RKO (cell line): Measurements from ENCODE around the gene PRKAR2B.
"Not testable (repeated sequence)": the region's sequence is repeated elsewhere in the genome, so short reads cannot be mapped to it uniquely, and the experiment has no call there.

Experiments
- DNase-seq: peaks from one replicate; pipeline ENCODE4 v3.0.0-alpha.2; 2016; ENCODE audit warnings: low spot score

The PRKAR2B gene

GRCh38 chr7:107078517-107078966 is 34.0 kb downstream of the PRKAR2B start:
- DNase-seq: peak; percentile 72

- no peak for DNase-seq
Measured at GRCh38 chr7:107079212-107079940, 34.9 kb downstream of the PRKAR2B start.

GRCh38 chr7:107080099-107080505 is 35.6 kb downstream of the PRKAR2B start:
- no peak for DNase-seq

- no peak for DNase-seq
Measured at GRCh38 chr7:107080533-107080932, 36.0 kb downstream of the PRKAR2B start.

GRCh38 chr7:107085180-107085579 is 40.7 kb downstream of the PRKAR2B start:
- DNase-seq: no peak

GRCh38 chr7:107089627-107090026 is 45.1 kb downstream of the PRKAR2B start:
- no peak for DNase-seq

GRCh38 chr7:107090457-107090856 is 46.0 kb downstream of the PRKAR2B start:
- DNase-seq: no peak

- DNase-seq: no peak
Measured at GRCh38 chr7:107091306-107091705, 46.8 kb downstream of the PRKAR2B start.

- DNase-seq: not testable (repeated sequence)
Measured at GRCh38 chr7:107093671-107094070, 49.2 kb downstream of the PRKAR2B start.

GRCh38 chr7:107099154-107099553 is 54.6 kb downstream of the PRKAR2B start:
- not testable (repeated sequence) for DNase-seq

- DNase-seq: no peak
Measured at GRCh38 chr7:107100824-107101223, 56.3 kb downstream of the PRKAR2B start.

- DNase-seq: peak; percentile 30
Measured at GRCh38 chr7:107103369-107103768, 58.9 kb downstream of the PRKAR2B start.

GRCh38 chr7:107104801-107105200 is 60.3 kb downstream of the PRKAR2B start:
- DNase-seq: no peak

GRCh38 chr7:107105591-107106245 is 61.2 kb downstream of the PRKAR2B start:
- no peak for DNase-seq

- no peak for DNase-seq
Measured at GRCh38 chr7:107108793-107109371, 64.4 kb downstream of the PRKAR2B start.

GRCh38 chr7:107109955-107110354 is 65.5 kb downstream of the PRKAR2B start:
- DNase-seq: no peak

GRCh38 chr7:107111196-107111595 is 66.7 kb downstream of the PRKAR2B start:
- DNase-seq: no peak

GRCh38 chr7:107113866-107114265 is 69.4 kb downstream of the PRKAR2B start:
- no peak for DNase-seq

GRCh38 chr7:107115114-107115513 is 70.6 kb downstream of the PRKAR2B start:
- DNase-seq: no peak

GRCh38 chr7:107115762-107116540 is 71.4 kb downstream of the PRKAR2B start:
- DNase-seq: peak; percentile 14

- no peak for DNase-seq
Measured at GRCh38 chr7:107118109-107118900, 73.8 kb downstream of the PRKAR2B start.
